HEK293 (cell line): Measurements from ENCODE around the gene ENO4.

Source experiments
- MEIS1 ChIP-seq: sonication (generic); formaldehyde crosslinking; IDR thresholded peaks from 2 replicates; pipeline ENCODE4 v1.8.1; 2022; ENCODE audit warnings: missing genetic modification reagents, mild to moderate bottlenecking, borderline replicate concordance
- ZBTB21 ChIP-seq: fragments of 450-650 bp; formaldehyde crosslinking; IDR thresholded peaks from 2 replicates; pipeline ENCODE4 v1.5.1; 2017; ENCODE audit warnings: missing biosample characterization, missing genetic modification characterization
- ZNF37A ChIP-seq: fragments of 450-650 bp; IDR thresholded peaks from 2 replicates; pipeline ENCODE4 v1.5.1; 2018; ENCODE audit warnings: missing biosample characterization, missing genetic modification characterization
- ZNF558 ChIP-seq: fragments of 450-650 bp; formaldehyde crosslinking; IDR thresholded peaks from 2 replicates; pipeline ENCODE4 v1.5.1; 2016; ENCODE audit warnings: missing biosample characterization, missing genetic modification characterization
- ZNF561 ChIP-seq: fragments of 450-650 bp; IDR thresholded peaks from 2 replicates; pipeline ENCODE4 v1.5.1; 2018; ENCODE audit warnings: missing biosample characterization, missing genetic modification characterization, borderline replicate concordance
- TF ChIP-seq, protein P1 (sequence below): fragments of 450-650 bp; formaldehyde crosslinking; IDR thresholded peaks from 2 replicates; pipeline ENCODE4 v1.5.1; 2016; ENCODE audit warnings: missing biosample characterization, missing genetic modification characterization
- TF ChIP-seq, protein P2 (sequence below): IDR thresholded peaks from 2 replicates; pipeline ENCODE4 v1.6.1; 2011; ENCODE audit warnings: mild to moderate bottlenecking, low read depth, low read length, borderline replicate concordance

DNA sequence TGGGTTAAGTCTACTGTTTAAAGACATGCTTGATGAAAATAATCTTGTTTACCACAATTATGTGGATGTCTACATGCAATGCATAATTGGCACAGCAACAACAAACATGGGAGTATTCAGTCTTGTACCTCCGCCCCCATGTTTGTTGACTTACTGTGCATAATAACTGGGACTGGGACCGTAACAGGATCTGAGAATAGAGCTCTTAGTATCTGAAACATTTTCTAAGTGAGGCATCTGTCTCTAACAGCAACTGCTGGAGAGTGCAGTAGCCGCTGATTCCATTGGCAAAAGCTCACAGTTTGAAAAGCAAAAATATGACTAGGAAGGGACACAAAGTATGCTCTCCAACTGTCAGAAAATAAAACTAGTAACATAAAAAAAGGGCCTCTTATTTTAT lies 61.6 kb downstream of the ENO4 start:
- TF ChIP-seq ZNF37A (no peak), ZNF558 (tag by site-specific recombination) (no peak), ZNF561 (tag by site-specific recombination) (no peak), ZBTB21 (tag by site-specific recombination) (no peak), MEIS1 (CRISPR knock-in tag) (no peak)
- TF ChIP-seq, protein P1, sequence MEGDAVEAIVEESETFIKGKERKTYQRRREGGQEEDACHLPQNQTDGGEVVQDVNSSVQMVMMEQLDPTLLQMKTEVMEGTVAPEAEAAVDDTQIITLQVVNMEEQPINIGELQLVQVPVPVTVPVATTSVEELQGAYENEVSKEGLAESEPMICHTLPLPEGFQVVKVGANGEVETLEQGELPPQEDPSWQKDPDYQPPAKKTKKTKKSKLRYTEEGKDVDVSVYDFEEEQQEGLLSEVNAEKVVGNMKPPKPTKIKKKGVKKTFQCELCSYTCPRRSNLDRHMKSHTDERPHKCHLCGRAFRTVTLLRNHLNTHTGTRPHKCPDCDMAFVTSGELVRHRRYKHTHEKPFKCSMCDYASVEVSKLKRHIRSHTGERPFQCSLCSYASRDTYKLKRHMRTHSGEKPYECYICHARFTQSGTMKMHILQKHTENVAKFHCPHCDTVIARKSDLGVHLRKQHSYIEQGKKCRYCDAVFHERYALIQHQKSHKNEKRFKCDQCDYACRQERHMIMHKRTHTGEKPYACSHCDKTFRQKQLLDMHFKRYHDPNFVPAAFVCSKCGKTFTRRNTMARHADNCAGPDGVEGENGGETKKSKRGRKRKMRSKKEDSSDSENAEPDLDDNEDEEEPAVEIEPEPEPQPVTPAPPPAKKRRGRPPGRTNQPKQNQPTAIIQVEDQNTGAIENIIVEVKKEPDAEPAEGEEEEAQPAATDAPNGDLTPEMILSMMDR, result no peak
- TF ChIP-seq, protein P2, sequence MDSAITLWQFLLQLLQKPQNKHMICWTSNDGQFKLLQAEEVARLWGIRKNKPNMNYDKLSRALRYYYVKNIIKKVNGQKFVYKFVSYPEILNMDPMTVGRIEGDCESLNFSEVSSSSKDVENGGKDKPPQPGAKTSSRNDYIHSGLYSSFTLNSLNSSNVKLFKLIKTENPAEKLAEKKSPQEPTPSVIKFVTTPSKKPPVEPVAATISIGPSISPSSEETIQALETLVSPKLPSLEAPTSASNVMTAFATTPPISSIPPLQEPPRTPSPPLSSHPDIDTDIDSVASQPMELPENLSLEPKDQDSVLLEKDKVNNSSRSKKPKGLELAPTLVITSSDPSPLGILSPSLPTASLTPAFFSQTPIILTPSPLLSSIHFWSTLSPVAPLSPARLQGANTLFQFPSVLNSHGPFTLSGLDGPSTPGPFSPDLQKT, result no peak
